ENCODE data around the gene LUC7L2. TPM values are rescaled to one million over a fixed set of nuclear protein-coding genes. Genes with fewer than 3 reads are reported as not detected.
"Not testable (repeated sequence)": the region's sequence is repeated elsewhere in the genome, so short reads cannot be mapped to it uniquely, and the experiment has no call there.

Gene LUC7L2
- total and polyA plus RNA-seq, 2 donors (not counting 1 experiment from before 2014, with no cell fraction given): 26.5 to 142 TPM

DNA sequence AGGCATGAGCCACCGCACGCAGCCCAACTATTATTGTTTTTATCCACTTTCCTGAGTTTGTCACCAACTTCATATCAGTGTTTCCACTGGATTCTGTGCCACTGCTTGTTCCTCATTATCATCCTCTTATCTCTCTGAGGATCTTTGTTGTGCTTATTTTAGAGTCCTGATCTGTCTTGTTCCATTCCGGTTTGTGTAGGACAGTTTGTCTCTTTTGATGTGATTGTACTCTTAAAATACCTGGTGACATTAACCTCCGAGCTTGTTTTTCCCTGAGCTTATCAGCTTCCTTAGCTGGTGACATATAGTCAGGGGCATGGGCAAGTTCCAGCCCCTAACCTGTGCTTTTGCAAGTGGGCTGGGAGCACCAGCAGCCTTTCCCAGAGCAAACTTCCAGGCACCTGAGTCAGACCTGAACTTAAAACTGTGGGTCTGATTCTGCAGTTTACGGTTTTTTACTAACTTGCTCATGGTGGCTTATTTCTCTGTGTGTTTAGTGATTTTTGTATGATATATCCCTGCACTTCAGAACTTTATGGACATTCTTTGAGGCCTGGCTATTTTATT, 41.7 kb upstream of the LUC7L2 start:
- H3K27me3 Mint-ChIP-seq: no peaks in the 10 kb centered on the region
- no peaks in the 10 kb centered on the region for H3K4me1 ChIP-seq (ENCODE audit: control insufficient read depth in 2 of 2, insufficient read depth in 2 of 2, low read length in 2 of 2)
- H3K9ac ChIP-seq (ENCODE audit: low read length): no peak overlapping the region
- H3K27ac Mint-ChIP-seq: no peak overlapping the region
- H3K27me3 ChIP-seq (replicated peaks in 1 of 4; ENCODE audit: control extremely low read depth in 1 of 4, control insufficient read depth in 3 of 4, insufficient read depth in 4 of 4, low read length in 3 of 4): no peaks in the 10 kb centered on the region
- ATAC-seq (ENCODE audit: low read depth) (no peak), DNase-seq (no peak)
- H3K4me3 ChIP-seq (ENCODE audit: control extremely low read depth in 1 of 5, extremely low read depth in 1 of 5, insufficient read depth in 1 of 5, low read depth in 2 of 5, low read length in 4 of 5): no peak overlapping the region
- no peaks in the 10 kb centered on the region for H4K20me1 ChIP-seq (ENCODE audit: control insufficient read depth, insufficient read depth, low read length, poor library complexity, severe bottlenecking)
- H3K4me1 Mint-ChIP-seq: no peaks in the 10 kb centered on the region
- WGBS (ENCODE audit: insufficient coverage): 63% methylated on average over 4 of the region's 5 CpGs
- H3K36me3 ChIP-seq (replicated peaks in 1 of 2; ENCODE audit: control extremely low read depth in 1 of 2, control insufficient read depth in 1 of 2, extremely low read depth in 1 of 2, insufficient read depth in 2 of 2, low read length in 1 of 2): no peaks in the 10 kb centered on the region
- ChIA-PET POLR2A (no interaction called here), CTCF (no interaction called here)
- H3K79me2 ChIP-seq (ENCODE audit: control insufficient read depth, insufficient read depth, low read length): no peaks in the 10 kb centered on the region
- H3K9me3 Mint-ChIP-seq (ENCODE audit: insufficient read depth): no peaks in the 10 kb centered on the region
- intact Hi-C loops (cut with micrococcal nuclease): no loop called here
- no peak overlapping the region for H3K27ac ChIP-seq (ENCODE audit: low read length in 2 of 2)
- H3K4me2 ChIP-seq (replicated peaks; ENCODE audit: low read depth, low read length, poor library complexity, severe bottlenecking): no peak overlapping the region
- no peak for TF ChIP-seq CTCF (IDR thresholded peaks at IDR 0.05)
- TF ChIP-seq EZH2 (IDR thresholded peaks at IDR 0.05; ENCODE audit: borderline replicate concordance, insufficient read depth, low read depth, low read length, poor library complexity, severe bottlenecking): no peak
- no peak overlapping the region for H3K4me3 Mint-ChIP-seq
- no peak overlapping the region for H2AFZ ChIP-seq (ENCODE audit: insufficient read depth, low read depth, low read length, poor library complexity, severe bottlenecking)
- H3K9me3 ChIP-seq (ENCODE audit: control extremely low read depth in 1 of 3, control insufficient read depth in 2 of 3, insufficient read depth in 1 of 3, low read length in 2 of 3): no peaks in the 10 kb centered on the region

DNA sequence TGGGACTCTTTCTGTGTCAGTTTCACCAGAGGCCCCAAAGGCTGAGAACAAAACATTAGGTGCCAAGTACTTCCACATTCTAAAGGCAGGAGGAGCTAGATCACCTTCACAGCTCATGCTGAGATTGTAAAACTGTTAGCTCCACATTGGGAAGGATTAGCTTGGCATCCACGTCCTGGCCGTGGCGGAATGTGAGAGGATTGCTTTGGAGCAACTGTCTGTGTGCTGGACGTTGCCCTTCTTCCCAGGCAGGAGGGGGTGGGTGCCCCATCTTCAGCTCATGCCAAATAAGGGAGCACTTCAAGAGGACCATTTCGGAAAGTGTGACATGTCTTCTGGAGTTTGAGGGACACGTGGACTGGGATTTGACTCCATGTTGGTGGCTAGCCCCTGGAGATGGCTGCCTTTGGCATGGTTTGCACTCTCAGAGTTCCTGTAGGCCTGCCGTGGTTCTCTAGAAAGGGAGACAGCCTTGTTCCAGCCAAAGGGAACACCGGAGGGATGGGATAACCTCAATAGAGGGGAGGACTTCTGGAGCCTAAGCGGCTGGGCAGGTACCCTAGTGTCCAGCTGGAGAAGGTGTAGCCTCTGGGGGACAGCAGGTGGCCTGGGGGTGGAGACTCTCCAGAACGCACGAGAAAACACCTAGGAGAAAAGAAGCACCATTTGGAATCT, 38.5 kb upstream of the LUC7L2 start:
- Mint-ChIP-seq H3K4me3 (no peak overlapping the region), H3K9me3 (ENCODE audit: insufficient read depth) (no peaks in the 10 kb centered on the region), H3K4me1 (no peaks in the 10 kb centered on the region), H3K27ac (no peak overlapping the region), H3K27me3 (no peaks in the 10 kb centered on the region)
- DNase-seq (no peak), ATAC-seq (ENCODE audit: low read depth) (no peak)
- Histone ChIP-seq H3K36me3 (replicated peaks in 1 of 2; ENCODE audit: control extremely low read depth in 1 of 2, control insufficient read depth in 1 of 2, extremely low read depth in 1 of 2, insufficient read depth in 2 of 2, low read length in 1 of 2) (no peaks in the 10 kb centered on the region), H3K9me3 (ENCODE audit: control extremely low read depth in 1 of 3, control insufficient read depth in 2 of 3, insufficient read depth in 1 of 3, low read length in 2 of 3) (no peaks in the 10 kb centered on the region), H3K4me3 (ENCODE audit: control extremely low read depth in 1 of 5, extremely low read depth in 1 of 5, insufficient read depth in 1 of 5, low read depth in 2 of 5, low read length in 4 of 5) (no peak overlapping the region), H3K27ac (ENCODE audit: low read length in 2 of 2) (no peak overlapping the region), H3K79me2 (ENCODE audit: control insufficient read depth, insufficient read depth, low read length) (no peaks in the 10 kb centered on the region), H4K20me1 (ENCODE audit: control insufficient read depth, insufficient read depth, low read length, poor library complexity, severe bottlenecking) (no peaks in the 10 kb centered on the region), H3K4me2 (replicated peaks; ENCODE audit: low read depth, low read length, poor library complexity, severe bottlenecking) (no peak overlapping the region), H2AFZ (ENCODE audit: insufficient read depth, low read depth, low read length, poor library complexity, severe bottlenecking) (no peak overlapping the region), H3K9ac (ENCODE audit: low read length) (no peak overlapping the region), H3K27me3 (replicated peaks in 1 of 4; ENCODE audit: control extremely low read depth in 1 of 4, control insufficient read depth in 3 of 4, insufficient read depth in 4 of 4, low read length in 3 of 4) (no peaks in the 10 kb centered on the region), H3K4me1 (ENCODE audit: control insufficient read depth in 2 of 2, insufficient read depth in 2 of 2, low read length in 2 of 2) (no peaks in the 10 kb centered on the region)
- POLR2A ChIA-PET: no interaction called here
- TF ChIP-seq CTCF (IDR thresholded peaks at IDR 0.05) (no peak), EZH2 (IDR thresholded peaks at IDR 0.05; ENCODE audit: borderline replicate concordance, insufficient read depth, low read depth, low read length, poor library complexity, severe bottlenecking) (no peak)
- CTCF ChIA-PET: no interaction called here
- intact Hi-C loops (cut with micrococcal nuclease): no loop called here
- WGBS (ENCODE audit: insufficient coverage): 83% methylated on average over 11 of the region's 11 CpGs

DNA sequence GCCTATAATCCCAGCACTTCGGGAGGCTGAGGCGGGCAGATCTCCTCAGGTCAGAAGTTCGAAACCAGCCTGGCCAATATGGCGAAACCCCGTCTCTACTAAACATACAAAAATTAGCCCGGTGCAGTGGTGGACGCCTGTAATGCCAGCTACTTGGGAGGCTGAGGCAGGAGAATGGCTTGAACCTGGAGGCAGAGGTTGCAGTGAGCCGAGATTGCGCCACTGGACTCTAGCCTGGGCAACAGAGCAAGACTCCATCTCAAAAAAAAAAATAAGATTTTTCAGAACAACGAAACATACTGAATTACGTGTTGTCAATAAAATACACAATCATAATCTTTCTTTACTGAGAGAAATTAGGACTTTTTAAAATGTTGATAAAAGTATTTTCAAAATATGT, 35.0 kb upstream of the LUC7L2 start:
- POLR2A ChIA-PET; H3K27ac ChIP-seq (ENCODE audit: low read length in 2 of 2); H3K27me3 Mint-ChIP-seq; H3K4me1 ChIP-seq (ENCODE audit: control insufficient read depth in 2 of 2, insufficient read depth in 2 of 2, low read length in 2 of 2); H3K27ac Mint-ChIP-seq; H4K20me1 ChIP-seq (ENCODE audit: control insufficient read depth, insufficient read depth, low read length, poor library complexity, severe bottlenecking); intact Hi-C loops (cut with micrococcal nuclease); H2AFZ ChIP-seq (ENCODE audit: insufficient read depth, low read depth, low read length, poor library complexity, severe bottlenecking); CTCF ChIA-PET; H3K36me3 ChIP-seq (replicated peaks in 1 of 2; ENCODE audit: control extremely low read depth in 1 of 2, control insufficient read depth in 1 of 2, extremely low read depth in 1 of 2, insufficient read depth in 2 of 2, low read length in 1 of 2); H3K27me3 ChIP-seq (replicated peaks in 1 of 4; ENCODE audit: control extremely low read depth in 1 of 4, control insufficient read depth in 3 of 4, insufficient read depth in 4 of 4, low read length in 3 of 4); H3K4me3 ChIP-seq (ENCODE audit: control extremely low read depth in 1 of 5, extremely low read depth in 1 of 5, insufficient read depth in 1 of 5, low read depth in 2 of 5, low read length in 4 of 5); H3K9me3 ChIP-seq (ENCODE audit: control extremely low read depth in 1 of 3, control insufficient read depth in 2 of 3, insufficient read depth in 1 of 3, low read length in 2 of 3); H3K9me3 Mint-ChIP-seq (ENCODE audit: insufficient read depth); H3K4me1 Mint-ChIP-seq; H3K4me3 Mint-ChIP-seq; H3K9ac ChIP-seq (ENCODE audit: low read length); H3K79me2 ChIP-seq (ENCODE audit: control insufficient read depth, insufficient read depth, low read length); DNase-seq; H3K4me2 ChIP-seq (replicated peaks; ENCODE audit: low read depth, low read length, poor library complexity, severe bottlenecking); ATAC-seq (ENCODE audit: low read depth): not testable (repeated sequence)
- 80% methylated on average over 1 of the region's 11 CpGs for WGBS (ENCODE audit: insufficient coverage)

All from B cell (primary cell).